HG03103 (cell line): ENCODE measurements around the gene SLC5A6.
A peak's percentile ranks its signal among the peaks of the same experiment; 100 is the strongest.

Experiments
- ATAC-seq: cut with Tn5 transposase; IDR thresholded peaks from one replicate; pipeline ENCODE4 v1.9.1; 2021; ENCODE audit warnings: low read depth; ENCODE audit not compliant: unreplicated experiment

The SLC5A6 gene

DNA sequence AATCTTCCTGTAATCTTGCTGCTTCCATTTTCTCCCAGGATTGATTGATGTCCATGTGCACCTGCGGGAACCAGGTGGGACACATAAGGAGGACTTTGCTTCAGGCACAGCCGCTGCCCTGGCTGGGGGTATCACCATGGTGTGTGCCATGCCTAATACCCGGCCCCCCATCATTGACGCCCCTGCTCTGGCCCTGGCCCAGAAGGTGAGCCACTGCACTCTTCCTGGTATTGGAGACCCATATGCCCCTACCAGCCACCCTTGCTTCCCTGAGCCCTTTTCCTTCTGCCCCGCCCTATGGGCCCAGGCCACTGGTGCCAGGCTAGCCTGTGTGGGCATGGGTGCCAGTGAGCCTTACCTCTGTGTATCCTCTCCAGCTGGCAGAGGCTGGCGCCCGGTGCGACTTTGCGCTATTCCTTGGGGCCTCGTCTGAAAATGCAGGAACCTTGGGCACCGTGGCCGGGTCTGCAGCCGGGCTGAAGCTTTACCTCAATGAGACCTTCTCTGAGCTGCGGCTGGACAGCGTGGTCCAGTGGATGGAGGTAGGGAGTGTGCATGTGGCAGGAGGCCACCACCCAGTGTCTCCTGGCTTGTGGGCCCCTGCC is 25.4 kb upstream of the SLC5A6 start:
- no peak for ATAC-seq

DNA sequence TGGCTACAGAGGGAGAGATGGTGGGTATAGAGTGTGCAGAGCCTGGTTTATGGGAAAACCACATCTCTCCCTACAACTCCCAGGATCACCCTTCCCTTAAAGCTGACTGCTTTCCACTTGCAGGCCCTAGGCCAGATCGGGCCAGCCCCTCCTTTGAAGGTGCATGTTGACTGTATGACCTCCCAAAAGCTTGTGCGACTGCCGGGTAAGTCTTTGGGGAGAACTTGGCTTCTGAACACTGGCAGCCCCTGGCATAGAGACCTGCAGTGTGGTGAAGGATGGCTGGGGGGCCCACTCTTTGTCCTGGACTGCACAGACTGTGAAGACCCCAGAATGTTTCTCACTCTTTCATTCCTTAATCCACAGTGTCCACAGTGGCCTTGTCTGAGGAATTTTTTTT is 24.6 kb upstream of the SLC5A6 start:
- no peak for ATAC-seq

DNA sequence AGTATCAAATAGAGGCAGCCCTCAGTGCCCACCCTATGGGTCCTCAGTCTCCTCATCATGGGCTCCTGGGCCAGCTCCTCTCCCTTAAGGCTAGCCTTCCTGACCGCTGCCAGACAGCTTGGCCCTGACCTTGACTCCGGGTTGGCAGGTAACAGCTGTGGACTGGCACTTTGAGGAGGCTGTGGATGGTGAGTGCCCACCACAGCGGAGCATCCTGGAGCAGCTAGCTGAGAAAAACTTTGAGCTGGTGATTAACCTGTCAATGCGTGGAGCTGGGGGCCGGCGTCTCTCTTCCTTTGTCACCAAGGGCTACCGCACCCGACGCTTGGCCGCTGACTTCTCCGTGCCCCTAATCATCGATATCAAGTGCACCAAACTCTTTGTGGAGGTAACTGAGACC is 24.1 kb upstream of the SLC5A6 start:
- ATAC-seq: no peak

DNA sequence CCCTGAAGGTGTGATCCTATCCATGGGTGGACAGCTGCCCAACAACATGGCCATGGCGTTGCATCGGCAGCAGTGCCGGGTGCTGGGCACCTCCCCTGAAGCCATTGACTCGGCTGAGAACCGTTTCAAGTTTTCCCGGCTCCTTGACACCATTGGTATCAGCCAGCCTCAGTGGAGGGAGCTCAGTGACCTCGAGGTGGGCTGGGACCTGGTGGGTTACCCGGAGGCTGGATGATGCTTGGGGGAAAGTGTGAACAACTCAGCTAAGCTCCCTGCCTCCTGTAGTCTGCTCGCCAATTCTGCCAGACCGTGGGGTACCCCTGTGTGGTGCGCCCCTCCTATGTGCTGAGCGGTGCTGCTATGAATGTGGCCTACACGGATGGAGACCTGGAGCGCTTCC is 21.3 kb upstream of the SLC5A6 start:
- ATAC-seq: no peak

DNA sequence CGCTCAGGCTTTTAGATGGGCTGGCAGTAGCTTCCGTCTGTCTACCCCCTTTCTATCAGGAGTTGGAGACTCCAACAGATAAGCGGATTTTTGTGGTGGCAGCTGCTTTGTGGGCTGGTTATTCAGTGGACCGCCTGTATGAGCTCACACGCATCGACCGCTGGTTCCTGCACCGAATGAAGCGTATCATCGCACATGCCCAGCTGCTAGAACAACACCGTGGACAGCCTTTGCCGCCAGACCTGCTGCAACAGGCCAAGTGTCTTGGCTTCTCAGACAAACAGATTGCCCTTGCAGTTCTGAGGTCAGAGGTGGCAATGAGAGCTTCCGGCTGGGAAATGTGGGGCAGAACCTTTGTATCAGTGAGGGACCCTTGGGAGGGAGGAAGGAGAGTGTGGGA is 19.9 kb upstream of the SLC5A6 start:
- no peak for ATAC-seq

DNA sequence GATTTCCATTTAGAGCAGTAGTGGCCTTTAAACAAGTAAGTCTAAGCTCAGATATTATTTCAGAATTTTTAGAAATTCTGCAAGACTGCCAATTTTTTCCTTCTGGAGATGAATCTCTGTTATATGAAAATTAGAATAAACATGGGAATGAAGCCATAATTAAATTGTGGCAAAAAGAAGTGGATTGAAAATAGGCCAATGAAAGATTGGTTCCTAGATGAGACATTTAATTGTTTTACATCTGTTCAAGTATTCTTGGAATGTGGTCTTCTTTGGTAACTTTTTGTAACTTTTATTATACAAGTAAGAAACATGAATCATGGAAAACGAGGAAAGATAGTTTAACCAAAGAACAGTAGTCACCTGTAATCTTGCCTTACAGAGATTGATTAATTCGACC is 15.4 kb upstream of the SLC5A6 start:
- no peak for ATAC-seq

DNA sequence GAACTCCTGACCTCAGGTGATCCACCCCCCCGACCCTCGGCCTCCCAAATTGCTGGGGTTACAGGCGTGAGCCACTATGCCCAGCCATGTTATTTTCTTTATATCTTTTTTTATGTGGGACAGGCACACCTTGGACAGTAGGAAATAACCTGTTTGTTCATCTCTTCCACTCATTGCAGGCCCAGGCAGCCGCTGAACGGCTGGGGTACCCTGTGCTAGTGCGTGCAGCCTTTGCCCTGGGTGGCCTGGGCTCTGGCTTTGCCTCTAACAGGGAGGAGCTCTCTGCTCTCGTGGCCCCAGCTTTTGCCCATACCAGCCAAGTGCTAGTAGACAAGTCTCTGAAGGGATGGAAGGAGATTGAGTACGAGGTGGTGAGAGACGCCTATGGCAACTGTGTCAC is 13.5 kb upstream of the SLC5A6 start:
- no peak for ATAC-seq

DNA sequence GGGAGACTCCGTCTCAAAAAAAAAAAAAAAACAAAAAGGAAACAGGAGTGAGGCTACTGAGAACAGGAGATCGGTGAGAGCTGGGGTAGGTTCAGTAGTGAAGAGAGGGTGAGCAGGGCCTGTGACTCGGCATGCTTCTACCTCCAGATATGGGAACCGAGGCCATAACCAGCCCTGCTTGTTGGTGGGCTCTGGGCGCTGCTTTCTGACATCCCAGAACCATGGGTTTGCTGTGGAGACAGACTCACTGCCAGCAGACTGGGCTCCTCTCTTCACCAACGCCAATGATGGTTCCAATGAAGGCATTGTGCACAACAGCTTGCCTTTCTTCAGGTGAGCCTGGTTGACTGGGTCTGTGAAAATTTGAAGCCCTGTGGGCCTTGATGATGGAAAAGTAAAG is 11.3 kb upstream of the SLC5A6 start:
- ATAC-seq: no peak

DNA sequence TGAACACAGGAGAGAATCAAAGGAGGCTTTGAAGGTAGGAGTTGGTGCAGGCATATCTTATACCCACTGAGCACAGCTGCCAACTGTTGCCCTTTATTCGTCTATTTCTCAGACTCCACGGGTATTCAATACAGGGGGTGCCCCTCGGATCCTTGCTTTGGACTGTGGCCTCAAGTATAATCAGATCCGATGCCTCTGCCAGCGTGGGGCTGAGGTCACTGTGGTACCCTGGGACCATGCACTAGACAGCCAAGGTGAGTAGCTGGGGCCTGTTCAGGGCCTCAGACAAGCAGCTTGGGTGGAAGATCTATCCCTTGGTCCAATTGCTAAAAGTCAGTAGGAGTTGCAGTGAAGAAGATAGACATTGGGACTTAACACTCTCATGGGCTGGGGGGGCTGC is 10.3 kb upstream of the SLC5A6 start:
- ATAC-seq: no peak

DNA sequence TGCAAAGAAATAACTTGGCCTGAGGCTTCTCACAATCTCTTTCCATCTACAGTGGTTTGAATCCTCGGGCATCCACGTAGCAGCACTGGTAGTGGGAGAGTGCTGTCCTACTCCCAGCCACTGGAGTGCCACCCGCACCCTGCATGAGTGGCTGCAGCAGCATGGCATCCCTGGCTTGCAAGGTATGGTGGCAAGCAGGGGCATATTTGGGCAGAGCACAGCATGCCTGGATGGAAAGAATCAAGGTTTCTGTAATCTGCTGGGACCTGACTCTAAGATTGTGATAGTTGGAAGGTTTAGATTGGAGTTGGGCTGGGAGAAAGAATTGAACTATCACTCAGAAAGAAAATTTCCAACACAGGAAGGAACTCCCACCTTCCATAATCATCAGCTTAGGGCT is 9.1 kb upstream of the SLC5A6 start:
- ATAC-seq: no peak

DNA sequence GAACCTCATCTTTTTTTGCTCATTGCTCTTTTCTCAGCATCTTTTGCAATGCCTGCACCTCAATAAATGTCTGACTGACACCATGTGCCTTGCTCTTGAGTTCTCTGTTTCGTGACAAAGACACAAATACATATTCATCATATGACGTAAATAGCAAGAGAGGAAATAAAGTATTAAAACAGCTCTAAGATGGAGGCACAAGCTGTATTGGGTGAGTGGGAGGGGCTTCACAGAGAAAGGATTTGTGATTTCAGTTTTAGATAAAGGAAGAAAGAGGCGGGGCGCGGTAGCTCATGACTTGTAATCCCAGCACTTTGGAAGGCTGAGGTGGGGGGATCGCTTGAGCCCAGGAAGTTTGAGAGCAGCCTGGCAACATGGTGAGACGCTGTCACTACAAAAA is 8.0 kb upstream of the SLC5A6 start:
- ATAC-seq: no peak

DNA sequence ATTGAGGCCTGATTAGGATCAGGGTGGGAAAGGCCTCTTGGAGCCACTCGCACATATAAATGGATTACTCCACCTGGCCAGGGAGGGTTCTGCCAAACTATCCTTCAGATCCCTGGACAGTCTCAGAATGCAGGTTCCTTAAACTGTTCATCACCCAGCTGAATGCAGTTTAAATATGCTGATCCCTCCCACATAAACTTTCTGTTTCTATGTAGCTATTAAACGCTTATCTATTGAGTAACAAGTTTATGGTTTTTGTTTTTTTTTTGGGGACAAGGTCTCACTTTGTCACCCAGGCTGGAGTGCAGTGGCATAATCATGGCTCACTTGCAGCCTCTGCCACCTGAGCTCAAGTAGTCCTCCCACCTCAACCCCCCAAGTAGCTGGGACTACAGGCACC is 7.0 kb upstream of the SLC5A6 start:
- no peak for ATAC-seq

DNA sequence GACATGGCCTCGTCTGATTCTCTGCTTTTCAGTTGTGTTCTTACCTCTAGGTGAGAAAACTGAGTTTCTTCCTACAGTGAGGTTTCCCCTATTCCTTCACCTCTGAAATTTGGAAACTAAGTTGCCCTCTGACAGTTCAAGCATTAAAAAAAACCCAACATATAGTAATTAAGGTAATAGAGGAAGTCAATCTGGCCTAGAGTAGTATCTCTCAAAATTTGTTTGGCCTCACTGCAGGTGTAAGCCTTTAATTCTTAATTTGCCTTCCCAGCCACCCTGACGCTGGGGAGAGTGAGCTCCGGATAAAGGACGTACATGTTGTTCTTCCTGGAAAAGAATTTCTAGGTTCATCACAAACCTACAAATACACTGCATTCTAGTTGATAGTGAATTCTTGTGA is 6.5 kb upstream of the SLC5A6 start:
- no peak for ATAC-seq

DNA sequence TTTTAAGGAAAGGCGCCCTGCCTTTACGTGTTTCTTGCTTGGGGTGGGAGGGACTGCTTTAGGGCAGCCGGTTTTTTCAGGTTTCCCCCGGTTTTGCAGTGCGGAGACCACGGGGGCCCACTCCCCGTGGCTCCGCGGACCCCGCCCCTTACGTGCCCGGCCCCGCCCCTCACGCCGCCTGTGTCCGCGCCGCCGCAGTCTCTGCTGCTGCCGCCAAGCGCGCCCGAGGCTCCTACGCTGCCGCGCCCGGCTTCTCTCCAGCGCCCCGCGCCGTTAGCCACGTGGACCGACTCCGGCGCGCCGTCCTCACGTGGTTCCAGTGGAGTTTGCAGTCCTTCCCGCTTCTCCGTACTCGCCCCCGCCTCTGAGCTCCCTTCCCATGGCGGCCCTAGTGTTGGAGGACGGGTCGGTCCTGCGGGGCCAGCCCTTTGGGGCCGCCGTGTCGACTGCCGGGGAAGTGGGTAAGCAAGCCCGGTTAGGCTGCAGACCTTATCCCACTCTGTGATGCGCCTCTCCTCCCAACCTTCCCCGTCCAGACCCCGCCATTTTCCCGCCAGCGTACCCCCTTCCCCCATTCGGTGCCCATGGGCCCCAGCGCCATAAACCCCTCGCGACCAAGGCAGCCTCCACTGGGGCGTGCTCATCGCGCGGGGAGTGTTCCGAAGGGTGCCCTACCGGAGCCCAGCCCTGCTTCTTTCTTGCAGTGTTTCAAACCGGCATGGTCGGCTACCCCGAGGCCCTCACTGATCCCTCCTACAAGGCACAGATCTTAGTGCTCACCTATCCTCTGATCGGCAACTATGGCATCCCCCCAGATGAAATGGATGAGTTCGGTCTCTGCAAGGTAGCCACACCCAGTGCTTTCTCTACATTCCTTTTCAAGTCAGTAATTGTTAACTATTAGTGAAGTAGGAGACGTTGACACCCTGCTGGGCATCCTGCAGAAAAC is 5.4 kb upstream of the SLC5A6 start, which contains the start of gene CAD:
TSS of gene CAD (plus strand) at position 197 of the 949 bp plus-strand sequence. CDS start at position 380, 183 bp downstream.
- ATAC-seq: peak; percentile 75

DNA sequence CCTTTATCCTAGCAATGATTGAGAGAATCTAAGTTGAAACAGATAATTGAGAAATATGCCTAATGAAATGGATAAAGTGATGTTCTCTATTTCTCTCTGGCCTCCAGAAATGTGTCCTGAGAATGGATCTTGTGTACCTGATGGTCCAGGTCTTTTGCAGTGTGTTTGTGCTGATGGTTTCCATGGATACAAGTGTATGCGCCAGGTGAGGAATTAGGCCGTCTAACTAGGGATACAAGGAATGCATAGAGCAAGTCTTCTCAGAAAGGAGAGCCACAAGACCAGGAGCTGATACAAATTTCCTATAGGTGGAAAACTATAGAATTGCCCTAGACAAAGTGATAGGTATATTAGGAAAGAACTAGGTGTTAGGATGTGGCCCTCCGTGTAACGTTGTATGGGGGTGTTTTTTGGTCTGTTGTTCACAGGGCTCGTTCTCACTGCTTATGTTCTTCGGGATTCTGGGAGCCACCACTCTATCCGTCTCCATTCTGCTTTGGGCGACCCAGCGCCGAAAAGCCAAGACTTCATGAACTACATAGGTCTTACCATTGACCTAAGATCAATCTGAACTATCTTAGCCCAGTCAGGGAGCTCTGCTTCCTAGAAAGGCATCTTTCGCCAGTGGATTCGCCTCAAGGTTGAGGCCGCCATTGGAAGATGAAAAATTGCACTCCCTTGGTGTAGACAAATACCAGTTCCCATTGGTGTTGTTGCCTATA is 4.5 kb upstream of the SLC5A6 start:
- no peak for ATAC-seq

DNA sequence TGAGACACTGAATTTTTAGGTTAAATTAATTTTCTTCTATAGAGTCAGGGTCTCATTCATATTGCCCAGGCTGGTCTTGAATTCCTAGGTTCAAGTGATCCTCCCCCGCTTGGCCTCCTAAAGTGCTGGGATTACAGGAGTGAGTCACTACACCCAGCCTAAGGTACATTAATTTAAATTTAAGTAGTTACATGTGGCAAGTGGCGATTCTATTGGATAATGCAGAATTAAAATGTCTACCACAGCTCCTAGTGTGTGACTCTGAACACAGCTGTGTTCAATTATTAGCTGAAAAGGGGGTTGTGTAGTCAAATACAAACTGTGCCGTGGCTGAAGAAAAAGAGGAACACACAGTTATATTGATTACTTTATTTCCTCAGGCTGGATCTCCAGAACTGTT is 2.9 kb upstream of the SLC5A6 start:
- no peak for ATAC-seq

DNA sequence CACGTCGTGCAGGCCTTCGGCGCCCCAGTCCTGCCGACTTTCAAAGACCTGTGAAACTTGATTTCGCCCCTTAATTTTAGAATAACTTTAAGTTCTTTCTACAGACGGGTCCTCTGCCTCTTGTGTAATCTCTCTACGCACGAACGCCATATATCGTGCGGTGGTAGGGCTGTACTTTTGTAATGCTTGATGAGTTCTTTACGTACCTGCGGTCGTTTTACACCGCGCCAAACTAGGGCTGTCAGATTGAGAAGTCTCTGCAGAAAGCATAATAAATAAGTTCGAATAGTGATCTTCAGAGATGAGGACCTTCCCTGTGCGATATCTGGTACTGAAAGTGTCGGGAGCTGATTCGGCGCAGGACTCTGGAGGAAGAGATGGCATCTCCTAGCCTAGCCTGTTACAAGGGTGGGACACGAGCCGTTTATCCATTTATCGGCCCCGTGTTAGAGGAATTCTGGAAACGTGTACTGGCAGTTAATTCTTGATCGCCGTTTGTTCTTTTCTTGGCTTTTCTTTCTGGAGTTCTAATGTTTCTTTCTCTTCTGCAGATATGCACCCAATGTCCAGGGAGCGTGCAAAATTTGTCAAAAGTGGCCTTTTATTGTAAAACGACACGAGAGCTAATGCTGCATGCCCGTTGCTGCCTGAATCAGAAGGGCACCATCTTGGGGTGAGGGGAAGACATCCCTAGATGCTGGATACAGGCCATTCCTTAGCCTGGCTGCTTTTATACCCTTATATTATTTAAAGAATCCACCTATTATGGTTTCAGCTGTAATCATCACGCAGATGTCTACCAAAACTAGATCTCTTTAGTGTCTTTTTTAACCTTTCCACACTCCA is 781 bp upstream of the SLC5A6 start:
- no peak for ATAC-seq

DNA sequence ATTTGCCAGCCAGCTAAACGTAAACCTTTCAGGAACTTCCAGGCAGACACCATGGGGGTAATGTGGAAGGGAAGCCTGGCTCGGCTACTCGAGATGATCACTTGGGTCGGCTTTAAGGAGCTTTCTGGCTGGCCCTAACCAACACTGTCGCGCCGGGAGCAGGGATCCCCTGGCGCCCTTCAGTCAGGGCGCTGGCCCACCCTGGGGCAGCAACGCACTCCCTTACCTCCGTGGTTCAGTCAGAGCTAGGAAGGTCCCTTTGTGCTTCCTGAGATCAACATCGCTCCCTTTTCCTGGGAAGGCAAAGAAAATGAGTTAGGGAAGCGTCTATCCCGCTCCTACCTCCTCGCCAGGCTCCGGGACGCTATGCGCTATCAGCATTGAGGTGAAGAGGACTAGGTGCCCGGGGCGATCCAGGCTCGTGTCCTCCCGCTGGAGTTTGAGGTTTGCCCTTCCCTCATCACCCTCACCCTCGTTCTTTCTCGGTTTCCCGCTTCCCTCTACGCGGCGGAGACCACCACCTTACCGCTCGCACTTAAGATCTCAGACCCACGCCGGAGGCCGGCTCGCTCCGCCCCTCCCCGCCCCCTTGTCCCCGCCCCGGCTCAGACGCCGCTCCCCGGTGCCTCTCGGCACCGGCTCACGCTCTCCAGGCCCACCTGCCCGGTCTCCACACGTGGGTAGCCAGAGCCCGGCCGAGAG is 676 bp downstream of the SLC5A6 start:
- peak; percentile 57 for ATAC-seq

DNA sequence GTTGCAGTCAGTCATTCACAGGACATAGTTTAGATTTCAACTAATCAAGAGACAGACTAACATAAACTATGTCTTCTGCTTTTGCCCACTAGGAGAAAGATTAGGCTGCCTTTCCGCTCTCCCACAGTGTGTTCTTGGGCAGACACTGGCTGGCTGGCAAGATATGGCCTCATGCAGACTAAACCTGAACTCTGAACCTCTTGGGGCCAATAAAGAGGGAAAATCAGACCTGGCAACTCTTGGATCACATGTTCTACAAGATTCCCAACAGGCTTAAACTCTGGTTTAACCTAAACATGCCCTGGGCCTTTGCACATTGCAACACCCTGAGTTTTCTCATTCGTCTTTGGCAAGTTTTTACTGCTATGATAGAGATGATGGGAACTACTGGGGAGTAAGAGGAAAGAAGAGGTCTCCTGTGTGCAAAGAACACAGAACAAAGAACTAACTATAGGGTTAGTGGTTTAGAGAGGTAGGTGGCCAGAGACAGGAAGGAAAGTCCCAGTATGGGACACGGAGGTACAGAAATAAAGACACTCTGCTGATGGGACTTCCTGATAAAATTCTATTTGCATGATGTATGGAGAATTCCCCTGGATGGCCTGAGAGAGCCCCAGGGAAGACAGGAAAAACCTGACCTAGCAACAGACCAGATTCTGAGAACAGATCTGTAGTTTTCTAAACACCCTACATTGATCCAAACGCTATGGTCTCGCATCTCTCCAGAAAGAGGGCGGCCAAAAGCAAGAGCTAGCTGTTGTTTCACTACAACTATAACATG is 2.3 kb downstream of the SLC5A6 start:
- no peak for ATAC-seq
